NK-92 treated with Interleukin-12 subunit alpha and Interleukin-12 subunit beta, amount 100 ng/mL, for 24 hours (cell line): ENCODE measurements around the gene CACNA1B.
"Not testable (repeated sequence)": the region's sequence is repeated elsewhere in the genome, so short reads cannot be mapped to it uniquely, and the experiment has no call there.

ENCODE experiments used
- DNase-seq: peaks from one replicate; lab custom pipeline; 2025; lab: John Stamatoyannopoulos, UW

The CACNA1B gene

GRCh38 chr9:138099803-138100598 is 222.4 kb downstream of the CACNA1B start:
- DNase-seq: no peak

DNA sequence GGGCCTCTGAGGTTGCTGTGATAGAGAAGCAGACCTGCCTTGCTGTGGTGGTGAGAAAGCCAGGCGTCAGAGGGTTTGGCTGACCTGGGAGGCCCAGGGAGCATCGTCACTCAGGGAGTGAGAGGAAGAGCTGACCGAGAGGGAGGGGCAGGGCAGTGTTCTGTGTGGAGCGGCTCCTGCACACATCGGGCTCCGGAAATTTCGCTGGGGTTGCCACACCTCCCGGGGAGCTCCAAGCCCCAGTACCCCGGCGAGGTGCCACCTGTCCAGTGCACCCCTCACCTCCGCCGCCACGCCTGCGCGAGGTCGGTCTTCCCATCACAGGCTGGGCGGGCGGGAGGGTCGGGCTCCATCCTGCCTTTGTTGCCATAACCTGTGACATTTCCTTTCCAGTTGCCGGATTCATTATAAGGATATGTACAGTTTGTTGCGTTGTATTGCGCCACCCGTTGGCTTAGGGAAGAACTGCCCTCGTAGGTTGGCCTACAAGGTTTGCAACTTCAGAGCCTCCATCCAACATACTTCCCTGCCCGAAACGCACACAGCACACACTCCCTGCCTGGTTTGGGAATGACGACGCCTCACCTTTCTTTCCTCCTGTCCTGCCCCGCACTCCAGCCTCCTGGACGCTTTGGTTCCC is 223.2 kb downstream of the CACNA1B start:
- DNase-seq: no peak

DNA sequence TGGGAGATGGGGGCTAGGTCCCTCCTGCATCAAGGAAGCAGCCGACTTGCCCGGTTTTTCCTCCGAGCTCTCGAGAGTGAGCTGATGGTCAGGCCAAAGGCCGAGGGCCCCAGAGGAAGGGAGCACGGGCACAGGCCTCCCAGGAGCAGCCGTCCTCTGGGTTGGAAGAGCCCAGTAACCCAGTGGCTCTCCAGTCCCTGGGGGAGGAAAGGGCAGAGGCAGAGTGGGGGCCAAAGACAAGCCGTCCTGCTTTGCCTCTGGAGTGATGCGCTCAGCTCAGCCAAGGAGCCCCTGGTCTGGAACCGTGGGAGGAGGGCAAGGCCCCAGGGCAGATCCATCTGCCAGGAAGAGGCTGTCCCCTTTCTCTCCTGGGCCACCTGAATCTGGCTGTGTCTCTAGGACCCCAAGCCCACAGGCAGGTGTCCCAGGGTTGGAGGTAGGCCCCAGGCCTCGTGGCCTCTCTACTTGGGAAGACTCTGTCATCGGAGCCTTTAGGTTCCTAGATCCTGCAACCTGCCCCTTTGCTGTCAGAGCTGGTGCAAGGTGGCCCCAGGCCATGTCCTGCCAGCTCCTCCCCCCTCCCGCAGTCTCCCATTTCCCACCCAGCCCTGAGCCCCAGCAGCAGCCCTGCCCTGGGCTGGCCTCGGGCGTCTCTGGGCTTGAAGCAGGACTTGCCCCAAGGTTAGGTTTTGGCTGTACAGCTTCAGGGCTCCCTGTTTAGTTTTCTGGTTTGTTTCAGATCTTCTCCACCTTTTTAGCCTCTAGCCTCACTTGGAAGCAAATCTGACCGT is 224.1 kb downstream of the CACNA1B start:
- DNase-seq: no peak

DNA sequence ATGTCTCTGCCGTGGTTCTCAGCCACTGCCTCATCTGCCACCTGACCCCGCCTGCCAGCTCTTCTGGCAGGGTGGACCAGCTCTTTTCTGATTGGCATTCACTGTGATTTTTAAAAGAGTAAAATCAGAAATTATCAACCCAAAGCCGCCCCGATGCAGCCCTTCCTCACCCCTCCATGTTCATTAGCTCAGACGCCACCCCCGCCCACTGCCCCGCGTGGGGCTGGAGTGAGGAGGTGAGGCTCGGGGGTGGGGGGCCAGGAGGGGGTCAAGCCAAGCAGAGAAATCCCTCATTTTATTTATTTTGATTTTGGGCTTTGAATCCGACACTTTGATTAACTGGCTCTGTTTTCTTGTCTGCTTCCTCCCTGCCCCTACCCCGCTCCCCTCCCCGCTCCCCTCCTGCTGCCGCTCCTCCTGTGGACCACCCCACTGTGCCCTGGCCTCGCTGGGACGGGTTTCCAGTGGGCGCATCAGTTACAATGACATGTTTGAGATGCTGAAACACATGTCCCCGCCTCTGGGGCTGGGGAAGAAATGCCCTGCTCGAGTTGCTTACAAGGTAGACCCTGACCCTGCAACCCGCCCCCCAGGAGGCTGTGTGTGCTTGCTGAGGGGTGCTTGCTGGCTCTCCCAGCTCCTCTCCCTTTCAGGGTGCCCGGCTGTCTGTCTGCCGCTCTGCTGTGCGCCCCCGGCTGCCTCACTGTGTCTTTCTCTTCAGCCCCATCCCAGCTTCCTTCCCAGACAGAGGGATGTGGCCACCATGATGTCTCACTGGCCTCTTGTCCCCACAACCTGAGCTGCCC is 224.9 kb downstream of the CACNA1B start:
- no peak for DNase-seq

DNA sequence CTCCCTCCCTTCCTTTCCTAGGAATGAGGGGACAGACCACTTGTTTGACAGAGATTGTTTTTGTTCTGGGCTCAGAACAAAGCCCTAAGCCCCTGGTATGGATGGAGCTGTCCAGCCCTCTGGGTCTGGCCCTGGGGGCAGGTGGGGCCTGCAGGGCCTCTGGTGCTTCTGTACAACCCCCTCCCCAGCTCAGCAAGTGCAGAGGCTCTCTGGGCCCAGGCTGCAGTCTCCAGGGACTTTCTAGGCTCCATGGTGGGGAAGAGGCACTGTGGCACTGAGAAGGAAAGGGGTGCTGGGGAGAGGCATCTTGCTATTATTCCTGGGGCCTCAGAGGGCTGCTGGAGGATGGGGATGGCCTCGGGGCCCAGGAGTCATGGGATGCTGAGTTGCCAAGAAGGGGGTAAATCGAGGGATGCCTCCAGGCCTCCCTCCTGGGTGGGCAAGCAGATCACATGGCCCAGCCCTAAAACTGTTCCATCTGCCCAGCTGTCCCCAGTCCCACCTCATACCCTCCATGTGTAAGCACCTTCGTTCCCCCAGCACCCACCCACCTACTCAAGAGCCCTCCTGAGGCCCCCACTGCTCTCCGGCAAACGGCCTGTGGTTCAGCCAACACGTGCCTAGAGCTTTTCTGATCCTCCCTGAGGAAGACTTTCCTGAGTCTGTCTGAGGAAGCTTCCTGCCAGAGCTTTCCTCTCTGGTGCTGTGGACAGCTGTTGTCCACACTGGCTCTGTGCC is 225.7 kb downstream of the CACNA1B start:
- DNase-seq: no peak

- no peak for DNase-seq
Observed at GRCh38 chr9:138103849-138104206, 226.2 kb downstream of the CACNA1B start.

DNA sequence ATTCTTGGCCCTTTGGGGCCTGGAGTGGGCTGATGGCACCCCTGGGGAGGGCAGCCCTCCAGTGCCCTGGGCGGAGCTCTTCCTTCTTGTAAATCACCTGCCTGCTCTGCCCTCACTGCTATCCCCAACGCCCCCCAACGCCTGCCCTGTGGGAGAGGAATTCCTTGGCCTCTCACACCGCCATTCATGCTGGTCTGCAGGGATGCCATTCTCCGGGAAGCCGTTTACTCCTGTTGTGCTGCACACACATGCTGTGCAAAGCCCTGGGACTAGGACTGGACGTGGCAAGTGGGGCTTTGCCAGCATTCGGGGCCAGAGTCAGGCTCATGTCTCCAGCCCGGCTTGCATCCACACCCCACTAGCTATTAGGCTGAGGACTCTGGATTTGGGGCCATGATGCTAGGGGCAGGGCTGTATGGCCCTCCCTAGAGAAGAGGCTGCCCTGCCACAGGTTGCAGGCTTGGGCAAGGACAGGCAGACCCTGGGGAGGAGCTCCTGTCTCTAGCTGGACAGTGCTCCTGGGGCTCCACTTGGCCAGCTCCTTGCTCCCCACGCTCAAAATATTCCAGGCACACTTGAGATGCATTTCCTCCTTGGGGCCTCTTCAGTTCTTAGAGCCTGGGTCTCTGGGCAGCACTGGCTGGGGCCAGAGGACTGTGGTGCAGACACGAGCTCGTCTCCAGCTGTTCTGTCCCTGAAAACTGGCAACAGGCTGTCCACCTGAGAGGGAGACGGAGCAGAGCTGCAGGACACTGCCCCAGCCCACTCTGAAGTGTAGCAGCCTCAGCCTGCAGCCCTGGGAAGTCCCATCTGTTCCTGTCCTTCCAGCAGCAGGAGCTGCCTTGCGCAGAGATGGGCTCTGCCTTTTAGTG is 226.9 kb downstream of the CACNA1B start:
- no peak for DNase-seq

GRCh38 chr9:138105123-138105415 is 227.5 kb downstream of the CACNA1B start:
- no peak for DNase-seq

GRCh38 chr9:138105561-138106505 is 228.3 kb downstream of the CACNA1B start:
- no peak for DNase-seq

DNA sequence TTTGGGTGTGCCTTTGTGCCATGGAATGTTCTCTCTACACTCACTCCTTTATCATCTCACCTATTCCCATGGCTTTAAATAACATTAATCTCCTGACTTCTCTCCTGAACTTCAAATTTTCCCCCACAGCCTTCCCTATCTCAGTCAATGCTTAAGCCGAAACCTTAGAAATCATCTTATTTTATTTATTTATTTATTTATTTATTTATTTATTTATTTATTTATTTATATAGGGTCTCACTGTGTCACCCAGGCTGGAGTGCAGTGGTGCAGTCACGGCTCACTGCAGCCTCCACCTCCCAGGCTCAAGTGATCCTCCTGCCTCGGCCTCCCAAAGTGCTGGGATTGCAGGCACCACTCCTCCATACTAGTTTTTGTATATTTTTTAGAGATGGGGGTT is 229.5 kb downstream of the CACNA1B start:
- not testable (repeated sequence) for DNase-seq

GRCh38 chr9:138111607-138112006 is 234.0 kb downstream of the CACNA1B start:
- no peak for DNase-seq

GRCh38 chr9:138112090-138112748 is 234.6 kb downstream of the CACNA1B start:
- no peak for DNase-seq

DNA sequence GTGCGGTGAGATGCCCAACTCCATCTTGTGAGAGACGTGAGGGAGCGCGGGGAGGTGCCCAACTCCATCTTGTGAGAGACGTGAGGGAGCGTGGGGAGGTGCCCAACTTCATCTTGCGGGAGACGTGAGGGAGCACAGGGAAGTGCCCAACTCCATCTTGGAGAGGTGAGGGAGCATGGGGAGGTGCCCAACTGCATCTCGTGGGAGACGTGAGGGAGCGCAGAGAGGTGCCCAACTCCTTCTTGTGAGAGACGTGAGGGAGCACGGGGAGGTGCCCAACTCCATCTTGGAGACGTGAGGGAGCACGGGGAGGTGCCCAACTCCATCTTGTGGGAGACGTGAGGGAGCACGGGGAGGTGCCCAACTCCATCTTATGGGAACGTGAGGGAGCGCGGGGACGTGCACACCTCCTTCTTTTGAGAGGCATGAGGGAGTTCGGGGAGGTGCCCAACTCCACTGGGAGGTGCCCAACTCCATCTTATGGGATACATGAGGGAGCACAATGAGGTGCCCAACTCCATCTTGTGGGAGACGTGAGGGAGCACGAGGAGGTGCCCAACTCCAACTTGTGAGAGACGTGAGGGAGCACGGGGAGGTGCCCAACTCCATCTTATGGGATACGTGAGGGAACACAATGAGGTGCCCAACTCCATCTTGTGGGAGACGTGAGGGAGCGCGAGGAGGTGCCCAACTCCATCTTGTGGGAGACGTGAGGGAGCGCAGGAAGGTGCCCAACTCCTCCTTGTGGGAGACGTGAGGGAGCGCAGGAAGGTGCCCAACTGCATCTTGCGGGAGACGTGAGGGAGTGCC is 235.4 kb downstream of the CACNA1B start:
- no peak for DNase-seq

DNA sequence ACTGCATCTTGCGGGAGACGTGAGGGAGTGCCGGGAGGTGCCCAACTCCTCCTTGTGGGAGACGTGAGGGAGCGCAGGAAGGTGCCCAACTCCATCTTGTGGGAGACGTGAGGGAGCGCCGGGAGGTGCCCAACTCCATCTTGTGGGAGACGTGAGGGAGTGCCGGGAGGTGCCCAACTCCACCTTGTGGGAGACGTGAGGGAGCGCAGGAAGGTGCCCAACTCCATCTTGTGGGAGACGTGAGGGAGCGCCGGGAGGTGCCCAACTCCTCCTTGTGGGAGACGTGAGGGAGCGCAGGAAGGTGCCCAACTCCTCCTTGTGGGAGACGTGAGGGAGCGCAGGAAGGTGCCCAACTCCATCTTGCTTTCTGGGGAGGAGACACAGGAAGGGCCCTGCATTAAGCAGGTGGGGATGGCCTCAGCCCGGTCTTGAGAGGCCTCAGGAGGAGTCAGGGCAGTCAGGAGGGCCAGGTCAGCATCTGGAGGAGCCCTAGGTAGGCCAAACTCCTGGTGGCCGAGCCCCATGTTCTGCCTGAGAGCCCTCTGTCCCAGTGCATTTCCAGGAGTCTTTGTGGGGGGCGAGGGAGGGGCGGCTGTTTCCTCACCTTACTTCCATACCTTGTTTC is 236.2 kb downstream of the CACNA1B start:
- DNase-seq: not testable (repeated sequence)

DNA sequence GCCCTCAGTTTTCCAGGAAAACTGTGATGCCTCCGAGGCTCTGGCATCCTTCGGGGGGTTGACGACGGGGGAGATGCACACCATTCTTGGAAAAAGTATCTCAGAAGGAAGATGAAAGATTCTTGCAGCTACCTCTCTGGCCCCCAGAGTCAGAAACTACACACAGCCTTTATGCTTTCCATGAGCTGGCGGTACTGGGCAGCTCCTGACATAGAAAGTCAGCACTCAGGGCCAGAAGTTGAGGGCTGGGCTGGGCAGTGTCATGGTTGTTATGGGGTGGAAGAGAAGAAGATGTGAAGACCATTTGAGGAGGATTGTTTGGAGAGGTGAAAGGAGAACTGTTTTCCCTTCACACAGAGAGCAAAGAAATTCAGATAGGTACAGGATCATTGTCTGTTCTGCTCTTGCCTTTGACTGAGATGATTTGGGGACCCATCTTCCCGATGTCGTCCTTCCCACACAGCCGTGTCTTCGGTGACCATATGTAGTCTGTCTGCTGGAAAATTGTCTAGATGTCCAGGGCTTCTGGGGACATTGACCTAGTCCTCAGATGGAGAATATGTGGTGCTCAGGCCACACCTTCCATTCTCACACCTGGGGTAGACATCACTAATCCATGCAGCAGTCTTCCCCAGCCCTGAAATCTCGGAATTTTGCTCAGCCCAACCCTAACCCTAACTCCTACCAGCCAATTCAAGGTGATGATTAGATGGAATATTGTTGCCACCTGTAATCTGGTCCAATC is 237.1 kb downstream of the CACNA1B start:
- DNase-seq: no peak

DNA sequence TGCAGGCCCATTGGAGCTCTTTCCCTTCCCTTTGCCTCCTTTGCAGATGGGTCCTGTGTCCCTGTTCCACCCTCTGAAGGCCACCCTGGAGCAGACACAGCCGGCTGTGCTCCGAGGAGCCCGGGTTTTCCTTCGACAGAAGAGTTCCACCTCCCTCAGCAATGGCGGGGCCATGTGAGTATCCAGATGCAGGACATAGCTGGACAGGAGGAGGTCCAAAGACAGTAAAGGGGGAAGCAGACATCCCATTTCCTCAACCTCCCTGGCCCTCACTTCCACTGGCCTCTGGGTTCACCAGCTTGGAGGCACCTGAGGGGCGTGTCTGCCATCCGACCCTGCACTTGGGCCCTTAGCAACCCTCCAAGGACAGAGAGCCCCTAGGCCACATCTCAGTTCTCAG is 237.9 kb downstream of the CACNA1B start:
- no peak for DNase-seq

GRCh38 chr9:138116521-138116920 is 238.9 kb downstream of the CACNA1B start:
- DNase-seq: no peak
